ENCODE measurements around the gene RAB2B. TPM values are rescaled to one million over a fixed set of nuclear protein-coding genes. Genes with fewer than 3 reads are reported as not detected.

The RAB2B gene
- total RNA-seq, 1 donor from 2014 or later, result 54.2 TPM

- peak within 1 kb of the TSS; percentile 36 for H3K27ac ChIP-seq
- peaks cover 9% of the 10 kb centered on the region for H3K36me3 ChIP-seq
- peak; percentile 17 for TF ChIP-seq EZH2phosphoT487 (IDR thresholded peaks at IDR 0.05)
- no peak for TF ChIP-seq EZH2 (IDR thresholded peaks at IDR 0.05)
- TF ChIP-seq CTCF (IDR thresholded peaks at IDR 0.05), result no peak
- peaks cover 5% of the 10 kb centered on the region for H3K9me3 Mint-ChIP-seq
- peaks cover 7% of the 10 kb centered on the region for H4K20me1 ChIP-seq (ENCODE audit: low read depth)
- peaks cover 51% of the 10 kb centered on the region for H3K79me2 ChIP-seq (ENCODE audit: low read depth)
- peaks cover 16% of the 10 kb centered on the region for H3K4me1 ChIP-seq
- H3K27ac Mint-ChIP-seq, result peak within 1 kb of the TSS; percentile 98
- DNase-seq (ENCODE audit: low spot score), result peak; percentile 97
- peak within 1 kb of the TSS; percentile 63 for H2AFZ ChIP-seq (replicated peaks)
- H3K4me3 Mint-ChIP-seq, result peak within 1 kb of the TSS; percentile 99
- peaks cover 40% of the 10 kb centered on the region for H3K4me1 Mint-ChIP-seq
- no peaks in the 10 kb centered on the region for H3K27me3 ChIP-seq
- peaks cover 16% of the 10 kb centered on the region for H3K36me3 Mint-ChIP-seq
- peaks cover 2% of the 10 kb centered on the region for H3K27me3 Mint-ChIP-seq (ENCODE audit: insufficient read depth, low read depth)
- peaks cover 22% of the 10 kb centered on the region for H3F3A ChIP-seq (ENCODE audit: low read depth)
- H3K9ac ChIP-seq, result peak within 1 kb of the TSS; percentile 56
- H3K4me3 ChIP-seq, result peak within 1 kb of the TSS; percentile 75
- H3K4me2 ChIP-seq, result peak within 1 kb of the TSS; percentile 93
- no peaks in the 10 kb centered on the region for H3K9me3 ChIP-seq (ENCODE audit: low read depth)
Observed at GRCh38 chr14:21510735-21511657, 34.2 kb upstream of the RAB2B start, which contains the start of gene METTL3. TSS of gene METTL3 (minus strand) at chr14:21511340. CDS start at chr14:21511223, 117 bp downstream.

- Histone ChIP-seq H3K79me2 (ENCODE audit: low read depth) (peaks cover 66% of the 10 kb centered on the region), H3K9ac (peak overlapping the region; percentile 56), H3K4me3 (peak overlapping the region; percentile 75), H3K27ac (no peak overlapping the region), H3K27me3 (no peaks in the 10 kb centered on the region), H3K4me2 (peak overlapping the region; percentile 93), H2AFZ (replicated peaks) (no peak overlapping the region), H4K20me1 (ENCODE audit: low read depth) (peaks cover 7% of the 10 kb centered on the region), H3K4me1 (peaks cover 16% of the 10 kb centered on the region), H3K36me3 (peaks cover 9% of the 10 kb centered on the region), H3K9me3 (ENCODE audit: low read depth) (no peaks in the 10 kb centered on the region), H3F3A (ENCODE audit: low read depth) (peaks cover 18% of the 10 kb centered on the region)
- TF ChIP-seq CTCF (IDR thresholded peaks at IDR 0.05), result no peak
- TF ChIP-seq EZH2phosphoT487 (IDR thresholded peaks at IDR 0.05), result no peak
- TF ChIP-seq EZH2 (IDR thresholded peaks at IDR 0.05), result no peak
- DNase-seq (ENCODE audit: low spot score), result no peak
- H3K27ac Mint-ChIP-seq, result no peak overlapping the region
- H3K27me3 Mint-ChIP-seq (ENCODE audit: insufficient read depth, low read depth), result peaks cover 2% of the 10 kb centered on the region
- peaks cover 5% of the 10 kb centered on the region for H3K9me3 Mint-ChIP-seq
- H3K4me1 Mint-ChIP-seq, result peaks cover 38% of the 10 kb centered on the region
- H3K36me3 Mint-ChIP-seq, result peaks cover 16% of the 10 kb centered on the region
- H3K4me3 Mint-ChIP-seq, result peak overlapping the region; percentile 99
Observed at GRCh38 chr14:21509432-21510143, 32.8 kb upstream of the RAB2B start.

- Mint-ChIP-seq H3K4me3 (no peak overlapping the region), H3K27ac (no peak overlapping the region), H3K9me3 (peaks cover 2% of the 10 kb centered on the region), H3K4me1 (peaks cover 22% of the 10 kb centered on the region), H3K36me3 (peaks cover 30% of the 10 kb centered on the region), H3K27me3 (ENCODE audit: insufficient read depth, low read depth) (peaks cover 2% of the 10 kb centered on the region)
- Histone ChIP-seq H4K20me1 (ENCODE audit: low read depth) (peaks cover 7% of the 10 kb centered on the region), H3K27ac (no peak overlapping the region), H3K4me2 (no peak overlapping the region), H3K9me3 (ENCODE audit: low read depth) (no peaks in the 10 kb centered on the region), H2AFZ (replicated peaks) (no peak overlapping the region), H3F3A (ENCODE audit: low read depth) (peaks cover 20% of the 10 kb centered on the region), H3K4me1 (peaks cover 6% of the 10 kb centered on the region), H3K4me3 (no peak overlapping the region), H3K79me2 (ENCODE audit: low read depth) (peaks cover 93% of the 10 kb centered on the region), H3K27me3 (no peaks in the 10 kb centered on the region), H3K36me3 (peaks cover 9% of the 10 kb centered on the region), H3K9ac (no peak overlapping the region)
- no peak for TF ChIP-seq EZH2 (IDR thresholded peaks at IDR 0.05)
- TF ChIP-seq CTCF (IDR thresholded peaks at IDR 0.05), result no peak
- TF ChIP-seq EZH2phosphoT487 (IDR thresholded peaks at IDR 0.05), result no peak
- no peak for DNase-seq (ENCODE audit: low spot score)
Observed at GRCh38 chr14:21506557-21506956, 29.8 kb upstream of the RAB2B start.

Data from neural progenitor cell (in vitro differentiated cells).